Parathyroid adenoma (tissue), 2 donors: Measurements from ENCODE around the gene TANC2.

Source experiments
- H2AFZ ChIP-seq: fragments of 300-600 bp; sonication (generic); one replicate; pipeline ENCODE4 v1.7.0; 2017; ENCODE audit warnings: antibody characterized with exemption, mild to moderate bottlenecking
- H3K27ac ChIP-seq: fragments of 300-600 bp; sonication (generic); one replicate; pipeline ENCODE4 v1.7.0; 2017
- H3K27me3 ChIP-seq: fragments of 300-600 bp; sonication (generic); one replicate; pipeline ENCODE4 v1.7.0; 2017; ENCODE audit warnings: low read length; ENCODE audit not compliant: control insufficient read depth, insufficient read depth
- H3K36me3 ChIP-seq: fragments of 300-600 bp; sonication (generic); one replicate; pipeline ENCODE4 v1.7.0; 2017; ENCODE audit warnings: low read length; ENCODE audit not compliant: control insufficient read depth, insufficient read depth
- H3K4me1 ChIP-seq: fragments of 300-600 bp; sonication (generic); one replicate; pipeline ENCODE4 v1.7.0; 2017; ENCODE audit warnings: control low read depth
- H3K4me2 ChIP-seq: fragments of 300-600 bp; sonication (generic); one replicate; pipeline ENCODE4 v1.7.0; 2017; ENCODE audit warnings: low read length
- H3K4me3 ChIP-seq: fragments of 300-600 bp; sonication (generic); one replicate; pipeline ENCODE4 v1.7.0; 2017; ENCODE audit warnings: low read depth, low read length
- H3K79me2 ChIP-seq: fragments of 300-600 bp; sonication (generic); one replicate; pipeline ENCODE4 v1.7.0; 2017; ENCODE audit warnings: control low read depth
- H3K9ac ChIP-seq: fragments of 300-600 bp; sonication (generic); one replicate; pipeline ENCODE4 v1.7.0; 2017; ENCODE audit warnings: mild to moderate bottlenecking
- H3K9me3 ChIP-seq: fragments of 300-600 bp; sonication (generic); one replicate; pipeline ENCODE4 v1.7.0; 2017; ENCODE audit warnings: low read length; ENCODE audit not compliant: control insufficient read depth
- TF ChIP-seq, protein P1 (sequence below): fragments of 300-600 bp; sonication (generic); IDR thresholded peaks from one replicate; pipeline ENCODE4 v1.7.0; 2017; ENCODE audit warnings: antibody characterized with exemption, mild to moderate bottlenecking
- donor health status: primary hyperparathyroidism.

TANC2 gene

DNA sequence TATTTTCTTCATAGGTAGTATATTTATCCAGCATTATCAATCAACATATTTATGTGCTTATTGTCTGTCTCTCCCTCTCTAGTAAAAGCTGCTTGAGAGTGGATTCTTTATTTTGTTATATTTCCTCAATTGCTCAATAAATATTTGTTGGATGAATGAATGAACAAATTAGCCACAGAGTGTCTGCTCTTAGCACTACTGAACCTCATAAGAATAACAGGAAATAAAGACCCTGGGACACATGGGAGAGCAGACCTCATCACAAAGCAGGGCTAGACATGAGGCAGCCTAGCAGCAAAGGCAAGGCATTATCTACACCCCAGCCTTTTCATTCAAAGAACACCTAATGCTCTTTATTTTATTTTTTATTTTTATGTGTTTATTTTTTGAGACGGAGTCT, 34.9 kb upstream of the TANC2 start:
- Histone ChIP-seq H2AFZ (no peak overlapping the region), H3K4me3 (no peak overlapping the region), H3K9ac (no peak overlapping the region), H3K36me3 (no peaks in the 10 kb centered on the region), H3K27ac (no peak overlapping the region), H3K79me2 (no peaks in the 10 kb centered on the region), H3K4me2 (no peak overlapping the region), H3K4me1 (no peaks in the 10 kb centered on the region), H3K27me3 (no peaks in the 10 kb centered on the region), H3K9me3 (no peaks in the 10 kb centered on the region)
- TF ChIP-seq, protein P1, sequence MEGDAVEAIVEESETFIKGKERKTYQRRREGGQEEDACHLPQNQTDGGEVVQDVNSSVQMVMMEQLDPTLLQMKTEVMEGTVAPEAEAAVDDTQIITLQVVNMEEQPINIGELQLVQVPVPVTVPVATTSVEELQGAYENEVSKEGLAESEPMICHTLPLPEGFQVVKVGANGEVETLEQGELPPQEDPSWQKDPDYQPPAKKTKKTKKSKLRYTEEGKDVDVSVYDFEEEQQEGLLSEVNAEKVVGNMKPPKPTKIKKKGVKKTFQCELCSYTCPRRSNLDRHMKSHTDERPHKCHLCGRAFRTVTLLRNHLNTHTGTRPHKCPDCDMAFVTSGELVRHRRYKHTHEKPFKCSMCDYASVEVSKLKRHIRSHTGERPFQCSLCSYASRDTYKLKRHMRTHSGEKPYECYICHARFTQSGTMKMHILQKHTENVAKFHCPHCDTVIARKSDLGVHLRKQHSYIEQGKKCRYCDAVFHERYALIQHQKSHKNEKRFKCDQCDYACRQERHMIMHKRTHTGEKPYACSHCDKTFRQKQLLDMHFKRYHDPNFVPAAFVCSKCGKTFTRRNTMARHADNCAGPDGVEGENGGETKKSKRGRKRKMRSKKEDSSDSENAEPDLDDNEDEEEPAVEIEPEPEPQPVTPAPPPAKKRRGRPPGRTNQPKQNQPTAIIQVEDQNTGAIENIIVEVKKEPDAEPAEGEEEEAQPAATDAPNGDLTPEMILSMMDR = no peak

DNA sequence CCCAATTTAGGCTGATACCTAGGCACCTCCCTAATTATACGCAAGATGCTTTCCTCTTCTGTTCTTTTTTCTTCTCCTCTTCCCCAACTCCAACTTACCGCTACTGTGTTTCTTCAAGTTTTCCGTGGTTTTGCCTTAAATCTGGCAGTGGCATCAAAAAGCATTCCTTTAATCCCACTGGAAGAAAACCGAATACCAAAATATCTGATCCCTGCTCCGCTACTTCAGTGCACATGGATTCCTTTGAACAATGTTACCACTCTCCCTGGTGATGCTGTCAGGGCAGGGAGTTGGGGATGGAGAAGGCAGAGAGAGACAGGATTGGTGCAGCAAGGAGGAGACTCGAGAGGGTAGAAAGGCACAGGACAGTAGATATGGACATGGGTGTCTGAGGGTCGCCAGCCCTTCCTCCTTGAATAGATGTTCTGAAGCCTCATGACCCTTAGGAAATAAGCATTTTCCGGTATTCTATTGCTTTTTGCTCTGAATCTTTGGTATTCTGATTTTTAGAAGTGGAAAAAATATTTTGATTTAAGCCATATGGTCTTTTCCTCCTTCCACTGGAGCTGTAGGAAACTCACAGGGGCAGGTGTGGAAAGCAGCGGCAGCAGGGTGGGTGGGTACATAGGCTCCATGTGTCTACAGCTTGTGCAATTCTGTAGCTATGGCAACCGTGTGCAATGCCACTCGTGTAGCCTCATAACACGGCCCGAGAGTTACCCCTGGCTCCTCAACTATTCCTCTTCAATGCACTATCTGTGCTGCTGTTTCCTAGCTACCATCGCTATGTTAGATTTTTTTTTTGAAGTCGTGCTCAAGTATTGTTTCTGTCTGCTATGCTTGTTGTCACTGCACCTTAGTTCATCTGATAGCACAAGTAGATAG, 32.3 kb upstream of the TANC2 start:
- H3K79me2 ChIP-seq = no peaks in the 10 kb centered on the region
- no peak overlapping the region for H3K4me3 ChIP-seq
- H3K4me1 ChIP-seq = no peaks in the 10 kb centered on the region
- no peak overlapping the region for H3K27ac ChIP-seq
- H3K27me3 ChIP-seq = no peaks in the 10 kb centered on the region
- no peaks in the 10 kb centered on the region for H3K36me3 ChIP-seq
- TF ChIP-seq, protein P1 = no peak
- H2AFZ ChIP-seq = no peak overlapping the region
- no peak overlapping the region for H3K9ac ChIP-seq
- H3K9me3 ChIP-seq = no peaks in the 10 kb centered on the region
- no peak overlapping the region for H3K4me2 ChIP-seq

DNA sequence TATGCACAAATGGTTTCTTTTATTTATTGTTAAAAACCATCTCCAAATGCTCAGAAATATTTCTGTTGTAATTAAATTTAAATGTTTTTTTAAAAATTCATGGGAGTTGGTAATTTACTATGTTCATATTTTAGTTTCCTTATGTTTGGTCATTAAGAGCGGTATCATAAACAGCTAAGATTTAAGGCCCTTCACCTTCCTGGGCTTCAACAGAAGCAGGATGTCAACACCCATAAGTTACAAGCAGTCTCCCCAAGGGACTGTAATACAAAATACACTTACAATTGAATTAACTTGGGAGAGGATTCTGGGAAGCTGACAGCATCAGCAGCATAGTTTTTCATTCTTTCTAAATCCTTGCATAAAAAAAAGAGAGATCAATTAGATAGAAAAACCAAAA, 30.9 kb upstream of the TANC2 start:
- Histone ChIP-seq H3K79me2 (no peaks in the 10 kb centered on the region), H3K27ac (no peak overlapping the region), H3K4me3 (no peak overlapping the region), H3K9me3 (no peaks in the 10 kb centered on the region), H3K4me1 (no peaks in the 10 kb centered on the region), H2AFZ (no peak overlapping the region), H3K9ac (no peak overlapping the region), H3K36me3 (no peaks in the 10 kb centered on the region), H3K4me2 (no peak overlapping the region), H3K27me3 (no peaks in the 10 kb centered on the region)
- TF ChIP-seq, protein P1 = no peak

DNA sequence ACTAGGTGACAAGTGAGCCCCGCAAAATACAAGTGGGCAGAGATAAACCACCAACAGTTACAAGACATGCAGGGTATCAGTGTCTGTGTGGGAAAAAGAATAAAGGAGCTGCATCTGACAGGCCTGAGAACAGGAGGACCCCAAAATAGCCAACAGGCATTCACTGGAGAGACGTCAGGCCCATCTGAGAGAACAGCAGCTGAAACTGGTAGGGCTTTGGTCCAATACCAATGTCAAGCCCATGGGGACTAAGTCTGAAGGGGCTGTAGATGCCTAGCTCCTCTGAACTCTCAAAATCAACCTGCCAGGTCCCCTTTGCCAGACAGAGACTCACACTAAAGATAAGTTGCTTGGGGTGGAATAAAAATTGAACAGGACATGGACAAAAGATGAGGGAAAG, 30.5 kb upstream of the TANC2 start:
- TF ChIP-seq, protein P1 = no peak
- H3K27ac ChIP-seq = no peak overlapping the region

DNA sequence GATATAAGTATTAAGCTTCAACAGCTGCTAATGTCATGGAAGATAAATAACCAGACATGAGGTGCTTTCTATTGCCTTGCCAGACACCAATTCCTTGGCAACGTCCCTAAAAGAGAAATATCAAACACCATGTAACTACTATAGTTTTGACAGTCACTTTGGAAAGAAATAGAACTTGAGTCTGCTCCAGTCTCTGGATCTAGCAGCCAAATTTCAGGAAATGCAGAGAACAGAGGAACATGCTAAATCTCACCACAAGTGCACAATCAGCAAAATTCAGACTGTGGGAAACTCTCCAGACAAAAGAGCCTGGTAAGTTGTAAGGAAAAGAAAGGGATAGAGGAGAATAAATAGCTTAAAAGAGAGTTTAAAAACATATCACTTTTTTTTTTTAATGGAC, 28.4 kb upstream of the TANC2 start:
- H3K36me3 ChIP-seq = no peaks in the 10 kb centered on the region
- TF ChIP-seq, protein P1 = no peak
- no peak overlapping the region for H2AFZ ChIP-seq

More for the DNA sequence above, 30.5 kb upstream of the TANC2 start:
- Histone ChIP-seq H3K4me2 (no peak overlapping the region), H2AFZ (no peak overlapping the region), H3K9ac (no peak overlapping the region), H3K79me2 (no peaks in the 10 kb centered on the region), H3K27me3 (no peaks in the 10 kb centered on the region), H3K9me3 (no peaks in the 10 kb centered on the region), H3K4me3 (no peak overlapping the region), H3K4me1 (no peaks in the 10 kb centered on the region), H3K36me3 (no peaks in the 10 kb centered on the region)

More for the DNA sequence above, 28.4 kb upstream of the TANC2 start:
- no peaks in the 10 kb centered on the region for H3K27me3 ChIP-seq
- no peaks in the 10 kb centered on the region for H3K79me2 ChIP-seq
- no peak overlapping the region for H3K4me3 ChIP-seq
- H3K27ac ChIP-seq = no peak overlapping the region
- no peak overlapping the region for H3K9ac ChIP-seq
- no peak overlapping the region for H3K4me2 ChIP-seq
- H3K9me3 ChIP-seq = no peaks in the 10 kb centered on the region
- H3K4me1 ChIP-seq = no peaks in the 10 kb centered on the region
